HG02678 (cell line): Measurements from ENCODE around the gene AHCY.
"Not testable (repeated sequence)": the region's sequence is repeated elsewhere in the genome, so short reads cannot be mapped to it uniquely, and the experiment has no call there.

Experiments used
- ATAC-seq: cut with Tn5 transposase; IDR thresholded peaks from one replicate; pipeline ENCODE4 v1.9.1; 2021; ENCODE audit warnings: mild to moderate bottlenecking, moderate library complexity; ENCODE audit not compliant: unreplicated experiment

AHCY gene

DNA sequence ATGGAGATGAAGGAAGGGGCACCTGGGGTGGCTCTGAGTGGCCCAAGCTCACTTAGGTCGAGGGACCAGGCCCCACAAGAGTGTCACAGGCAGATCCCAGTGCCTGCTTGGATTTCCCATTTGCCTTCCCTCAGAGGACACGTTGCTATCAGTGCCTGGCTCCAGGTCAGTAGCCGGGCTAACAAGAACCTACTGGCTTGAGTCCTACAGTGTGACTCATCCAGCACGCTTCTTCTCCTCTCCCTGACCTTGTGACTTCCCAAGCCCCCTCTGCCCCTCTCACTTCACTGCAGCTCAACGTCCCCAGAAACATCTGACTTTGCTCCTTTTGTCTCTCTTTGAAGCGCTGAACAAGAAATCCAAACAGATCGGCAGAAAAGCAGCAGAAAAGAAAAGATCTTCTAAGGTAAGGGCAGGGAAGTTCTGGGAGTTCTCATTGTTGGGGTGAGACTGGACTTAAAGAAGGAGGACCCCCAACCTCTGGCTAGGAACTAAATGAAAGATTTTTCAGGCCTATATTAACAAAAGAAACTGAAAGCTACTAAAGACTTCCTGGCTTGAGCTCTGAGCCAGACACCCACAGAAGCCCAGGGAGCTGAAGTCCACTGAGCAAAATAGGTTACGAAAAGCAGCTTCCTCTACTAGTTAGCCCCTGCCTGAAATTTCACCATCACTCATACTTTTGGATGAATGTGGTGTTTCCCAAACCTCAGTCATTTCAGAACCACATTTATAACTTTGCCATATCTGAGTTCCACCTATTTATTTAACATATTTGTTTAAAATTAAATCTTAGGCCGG is 40.5 kb downstream of the AHCY start:
- ATAC-seq = no peak

- no peak for ATAC-seq
Measured at GRCh38 chr20:34260208-34260942, 42.8 kb downstream of the AHCY start.

DNA sequence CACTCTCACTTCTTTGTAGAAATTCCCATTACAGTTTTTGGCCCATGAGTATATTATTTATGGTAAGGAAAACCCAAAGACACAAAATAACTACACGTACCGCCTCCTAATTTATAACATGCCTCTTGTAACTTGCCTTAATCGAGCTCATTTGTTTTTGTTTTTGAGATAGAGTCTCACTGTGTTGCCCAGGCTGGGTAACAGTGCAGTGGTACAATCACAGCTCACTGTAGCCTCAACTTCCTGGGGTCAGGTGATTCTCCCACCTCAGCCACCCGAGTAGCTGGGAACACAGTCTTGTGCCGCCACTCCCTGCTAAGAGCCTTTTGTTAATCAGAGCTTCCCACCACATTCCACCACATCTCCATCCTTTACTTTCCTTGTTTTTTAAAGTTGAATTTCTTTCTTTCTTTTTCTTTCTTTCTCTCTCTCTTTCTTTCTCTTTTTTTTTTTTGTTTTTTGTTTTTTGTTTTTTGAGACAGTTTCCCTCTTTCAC is 46.5 kb downstream of the AHCY start:
- no peak for ATAC-seq

DNA sequence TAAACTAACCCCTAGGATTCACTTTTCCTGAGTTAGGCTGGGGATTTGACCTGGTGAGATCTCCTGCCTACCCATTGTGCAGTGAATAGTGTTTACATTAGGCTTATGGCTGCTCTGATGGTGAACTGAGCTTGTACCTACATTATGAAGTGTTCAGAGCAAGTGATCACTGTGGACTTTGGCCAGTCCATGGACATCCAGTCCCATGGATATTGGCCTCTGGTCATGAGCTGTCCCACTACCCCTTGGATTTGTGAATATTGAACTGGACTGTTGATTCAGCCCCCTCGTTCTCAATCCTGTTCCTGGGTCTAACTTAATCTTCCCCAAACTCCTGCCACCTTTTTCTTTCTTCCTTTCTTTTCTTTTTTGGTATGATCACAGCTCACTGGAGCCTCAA is 48.2 kb downstream of the AHCY start:
- no peak for ATAC-seq

- ATAC-seq = not testable (repeated sequence)
Measured at GRCh38 chr20:34252431-34253086, 50.6 kb downstream of the AHCY start.

DNA sequence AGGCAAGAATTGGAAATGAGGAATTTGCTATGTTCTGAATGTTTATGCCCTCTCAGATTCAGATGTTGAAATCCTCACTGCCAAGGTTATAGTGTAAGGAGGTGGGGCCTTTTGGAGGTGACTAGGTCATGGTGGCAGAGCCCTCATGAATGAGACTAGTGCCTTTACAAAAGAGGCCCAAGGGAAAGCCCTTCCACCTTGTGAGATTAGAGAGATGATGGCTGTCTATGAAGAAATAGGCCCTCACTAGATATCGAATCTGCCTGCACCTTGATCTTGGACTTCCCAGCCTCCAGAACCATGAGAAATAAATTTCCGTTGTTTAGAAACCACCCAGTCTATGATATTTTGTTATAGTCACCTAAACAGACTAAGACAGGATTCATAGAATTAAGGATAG is 51.5 kb downstream of the AHCY start:
- ATAC-seq = no peak

DNA sequence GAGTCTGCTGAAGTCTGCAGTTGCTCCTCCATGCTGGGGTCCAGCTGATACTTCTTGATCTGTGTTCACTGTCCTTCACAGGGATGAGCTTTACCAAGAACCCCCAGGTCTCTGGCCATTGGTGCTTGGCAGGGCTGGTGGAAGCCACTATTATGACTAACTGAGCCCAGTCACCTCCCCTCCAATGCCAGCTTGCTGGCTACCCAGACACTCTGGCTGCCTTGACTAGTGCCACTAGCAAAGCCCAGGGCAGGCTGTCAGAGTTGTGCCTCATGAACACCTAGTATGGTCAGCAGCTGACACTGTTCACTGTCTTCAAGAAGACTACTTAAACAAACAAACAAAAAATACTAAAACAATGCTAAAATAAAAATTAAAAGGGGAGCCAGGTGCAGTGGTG is 53.1 kb downstream of the AHCY start:
- ATAC-seq = no peak

GRCh38 chr20:34249291-34249690 is 53.9 kb downstream of the AHCY start:
- peak; percentile 49 for ATAC-seq

DNA sequence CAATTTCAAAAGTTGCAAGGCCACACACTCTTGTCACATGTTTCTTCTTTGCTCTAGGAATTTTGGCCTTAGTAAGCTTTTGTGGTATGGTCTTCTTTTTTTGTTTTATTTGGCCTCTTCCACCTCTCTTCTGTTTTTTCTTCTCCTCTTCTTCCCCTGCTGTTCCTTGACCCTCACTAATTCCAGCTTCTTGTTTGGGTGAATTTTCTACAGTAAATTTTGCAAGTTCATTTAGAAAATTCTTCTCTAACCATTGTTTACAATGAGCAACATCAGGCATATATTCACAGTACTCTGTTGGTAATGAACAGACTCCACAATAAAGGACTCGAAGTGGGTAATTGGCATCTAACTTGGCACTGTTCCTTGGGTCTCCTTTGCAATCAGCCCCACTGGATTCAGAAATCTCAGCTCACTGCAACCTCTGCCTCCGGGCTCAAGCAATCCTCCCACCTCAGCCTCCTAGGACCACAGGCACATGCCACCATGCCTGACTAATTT is 57.0 kb downstream of the AHCY start:
- no peak for ATAC-seq

GRCh38 chr20:34243377-34243776 is 59.8 kb downstream of the AHCY start:
- no peak for ATAC-seq

DNA sequence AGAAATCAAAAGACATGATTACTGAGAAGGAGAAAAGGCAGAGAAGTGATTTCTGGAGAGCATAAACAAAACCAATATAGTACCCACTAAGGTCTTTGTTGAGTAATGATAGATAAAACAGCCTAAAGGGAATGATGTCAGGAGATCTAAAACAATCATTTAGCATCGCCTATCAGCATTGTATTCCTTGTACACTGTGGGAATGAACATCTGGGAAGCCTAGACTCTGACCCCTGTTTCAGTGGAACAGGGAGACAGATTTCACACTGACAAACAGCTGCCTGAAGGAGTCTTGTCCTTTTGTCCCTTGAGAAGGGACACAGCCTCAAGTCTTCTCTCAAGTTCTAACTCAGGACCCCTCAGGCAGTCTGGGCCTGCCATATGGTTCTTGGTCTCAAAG is 60.3 kb downstream of the AHCY start:
- no peak for ATAC-seq

DNA sequence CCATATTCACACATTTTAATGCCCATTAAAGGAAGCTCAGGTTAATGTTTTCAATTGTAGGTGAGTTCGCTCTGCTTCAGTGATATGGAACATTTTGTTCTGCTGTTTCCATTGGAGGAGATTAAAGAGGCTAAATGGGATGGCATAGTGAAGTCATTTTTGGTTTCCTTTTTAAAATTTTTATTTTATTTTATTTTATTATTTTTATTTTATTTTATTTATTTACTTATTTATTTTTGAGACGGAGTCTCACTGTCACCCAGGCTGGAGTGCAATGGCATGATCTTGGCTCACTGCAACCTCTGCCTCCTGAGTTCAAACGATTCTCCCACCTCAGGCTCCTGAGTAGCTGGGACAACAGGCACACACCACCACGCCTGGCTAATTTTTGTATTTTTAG is 61.1 kb downstream of the AHCY start:
- ATAC-seq = not testable (repeated sequence)

- ATAC-seq = no peak
Measured at GRCh38 chr20:34240693-34241615, 62.2 kb downstream of the AHCY start, which contains the start of gene ASIP. Gene ASIP (plus strand): TSS chr20:34241423. CDS start chr20:34260375, 18,952 bp downstream.

GRCh38 chr20:34240121-34240520 is 63.0 kb downstream of the AHCY start:
- no peak for ATAC-seq

DNA sequence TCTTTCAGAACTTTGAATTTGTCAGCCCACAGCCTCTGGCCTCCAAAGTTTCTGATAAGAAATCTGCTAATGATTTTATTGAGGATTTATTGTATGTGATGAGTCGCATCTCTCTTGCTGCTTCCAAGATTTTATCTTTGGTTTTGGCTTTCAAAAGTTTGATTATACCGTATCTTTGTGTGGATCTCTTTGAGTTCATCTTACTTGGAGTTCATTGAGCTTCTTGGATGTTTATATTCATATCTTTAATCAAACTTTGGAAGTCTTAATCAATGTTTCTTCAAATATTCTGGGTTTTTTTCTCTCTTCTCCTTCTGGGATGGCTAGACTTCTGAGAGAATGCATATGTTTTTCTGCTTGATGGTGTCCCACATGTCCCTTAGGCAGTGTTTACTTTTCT is 65.2 kb downstream of the AHCY start:
- ATAC-seq = no peak

- ATAC-seq = no peak
Measured at GRCh38 chr20:34235875-34236274, 67.3 kb downstream of the AHCY start.

DNA sequence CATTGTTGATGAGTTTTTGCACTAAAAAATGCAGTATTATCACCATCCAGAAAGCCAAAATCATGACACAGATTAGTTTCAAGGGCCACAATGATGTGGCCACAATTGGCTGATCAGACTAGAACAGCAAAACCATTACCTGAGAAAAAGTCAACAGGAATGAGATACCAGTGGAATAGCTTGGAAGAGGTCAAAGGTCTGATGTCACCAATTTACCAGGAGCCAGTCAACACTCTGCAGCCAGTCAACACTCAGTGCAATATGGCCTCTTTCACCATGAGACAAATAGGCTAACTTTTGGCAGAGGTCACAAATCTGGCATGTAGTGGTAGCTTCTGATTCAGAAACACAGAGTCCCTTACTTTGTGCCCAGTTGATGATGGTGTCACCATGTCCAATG is 69.5 kb downstream of the AHCY start:
- ATAC-seq = no peak

GRCh38 chr20:34232494-34233087 is 70.6 kb downstream of the AHCY start:
- ATAC-seq = no peak

DNA sequence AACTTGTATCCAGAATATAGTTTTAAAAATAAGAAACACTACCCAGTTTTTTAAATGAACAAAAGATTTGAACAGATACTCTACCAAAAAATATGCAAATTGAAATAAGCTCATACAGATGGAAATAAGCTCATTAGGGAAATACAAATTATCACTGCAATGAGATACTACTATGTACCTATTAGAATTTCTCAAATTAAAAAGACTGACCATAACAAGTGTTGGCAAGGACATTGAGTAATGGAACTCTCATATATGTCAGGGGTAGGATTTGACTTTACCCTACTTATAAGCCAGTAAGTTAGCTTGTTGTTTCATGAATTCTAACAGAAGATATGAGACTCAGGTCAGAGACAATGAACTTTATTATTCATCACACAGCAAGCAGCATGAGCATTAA is 71.5 kb downstream of the AHCY start:
- no peak for ATAC-seq
